H4 (cell line): ENCODE data around the gene LPO. TPM values are rescaled to one million over a fixed set of nuclear protein-coding genes. Genes with fewer than 3 reads are reported as not detected.

Source experiments
- DNase-seq: peaks from one replicate; pipeline ENCODE4 v3.0.0-alpha.2; 2015; ENCODE audit warnings: low spot score
- total RNA-seq: library from RNA; depleted of rRNA; stranded (reverse); fragments of >200 nt; shearing (Covaris generic); gene quantifications from 2 replicates; pipeline ENCODE4 v1.2.3, GENCODE V29; 2014

The LPO gene
- total RNA-seq, 1 experiment from 2014 or later, result not detected

- no peak for DNase-seq
Observed at GRCh38 chr17:58262149-58262548, 23.8 kb downstream of the LPO start.

GRCh38 chr17:58263773-58264172 is 25.4 kb downstream of the LPO start:
- DNase-seq, result no peak

GRCh38 chr17:58264407-58265103 is 26.2 kb downstream of the LPO start:
- DNase-seq, result no peak

GRCh38 chr17:58265271-58265670 is 26.9 kb downstream of the LPO start:
- DNase-seq, result no peak

- DNase-seq, result no peak
Observed at GRCh38 chr17:58265902-58266875, 27.8 kb downstream of the LPO start.

- no peak for DNase-seq
Observed at GRCh38 chr17:58267347-58268324, 29.3 kb downstream of the LPO start.

- DNase-seq, result no peak
Observed at GRCh38 chr17:58268326-58268725, 29.9 kb downstream of the LPO start.

GRCh38 chr17:58268774-58269556 is 30.6 kb downstream of the LPO start:
- no peak for DNase-seq

GRCh38 chr17:58269557-58270291 is 31.3 kb downstream of the LPO start:
- no peak for DNase-seq

- DNase-seq, result no peak
Observed at GRCh38 chr17:58270476-58271215, 32.3 kb downstream of the LPO start.

- no peak for DNase-seq
Observed at GRCh38 chr17:58271216-58271931, 33.0 kb downstream of the LPO start.

GRCh38 chr17:58272367-58273280 is 34.2 kb downstream of the LPO start:
- no peak for DNase-seq

GRCh38 chr17:58273453-58274104 is 35.2 kb downstream of the LPO start:
- no peak for DNase-seq

GRCh38 chr17:58275417-58275816 is 37.0 kb downstream of the LPO start:
- no peak for DNase-seq

- DNase-seq, result no peak
Observed at GRCh38 chr17:58276423-58276822, 38.0 kb downstream of the LPO start.

GRCh38 chr17:58277107-58277801 is 38.9 kb downstream of the LPO start:
- DNase-seq, result no peak
